B cell (primary cell): Measurements from ENCODE around the gene FXYD4. TPM values are rescaled to one million over a fixed set of nuclear protein-coding genes. Genes with fewer than 3 reads are reported as not detected.
"Not testable (repeated sequence)": the region's sequence is repeated elsewhere in the genome, so short reads cannot be mapped to it uniquely, and the experiment has no call there.

Experiments used
- ATAC-seq: fragments of 200-7000 bp; cut with Tn5 transposase; one replicate; pipeline ENCODE4 v1.10.0; 2021; ENCODE audit warnings: low read depth, mild to moderate bottlenecking, moderate number of reproducible peaks, moderate library complexity
- CTCF ChIA-PET: fragments of 350-600 bp; sonication (Branson Sonifier 250); formaldehyde crosslinking; loops from one replicate; lab custom pipeline; 2021; ENCODE audit warnings: antibody characterized with exemption, inconsistent platforms; lab: Charles Lee
- POLR2A ChIA-PET: fragments of 350-600 bp; sonication (Branson Sonifier 250); formaldehyde crosslinking; loops from one replicate; lab custom pipeline; 2021; ENCODE audit warnings: antibody characterized with exemption; lab: Charles Lee
- DNase-seq: peaks from one replicate; pipeline ENCODE4 v3.0.0; 2013
- H2AFZ ChIP-seq: 2 replicates; pipeline ENCODE4 v1.6.1; 2012; ENCODE audit warnings: mild to moderate bottlenecking, low read depth, low read length; ENCODE audit not compliant: insufficient read depth, poor library complexity, severe bottlenecking
- H3K27ac ChIP-seq, 2 donors: 1 replicate in 1 of 2; 2 replicates in 1 of 2; pipeline ENCODE4 v1.5.1; 2012 to 2013; ENCODE audit warnings: low read length in 2 of 2, mild to moderate bottlenecking in 2 of 2, moderate library complexity in 1 of 2
- H3K27me3 ChIP-seq, 4 experiments: fragments of 200-600 bp in 1 of 4; sonication (generic) in 1 of 4; replicated peaks in 1 of 4; 1 replicate in 2 of 4; 2 replicates in 2 of 4; pipeline versions ENCODE4 v1.6.1 to v1.7.0; 2013 to 2016; ENCODE audit warnings: low read length in 3 of 4, mild to moderate bottlenecking in 2 of 4, mixed read lengths in 1 of 4, moderate library complexity in 1 of 4; ENCODE audit not compliant: insufficient read depth in 4 of 4, control insufficient read depth in 3 of 4; ENCODE audit errors: control extremely low read depth in 1 of 4
- H3K36me3 ChIP-seq, 2 experiments: replicated peaks in 1 of 2; 1 replicate in 1 of 2; 2 replicates in 1 of 2; pipeline versions ENCODE4 v1.6.1 to v1.7.1; 2013; ENCODE audit warnings: low read length in 1 of 2; ENCODE audit not compliant: insufficient read depth in 2 of 2, control insufficient read depth in 1 of 2; ENCODE audit errors: control extremely low read depth in 1 of 2, extremely low read depth in 1 of 2
- H3K4me1 ChIP-seq, 2 donors: fragments of 200-600 bp in 1 of 2; sonication (generic) in 1 of 2; 1 replicate in 1 of 2; 2 replicates in 1 of 2; pipeline versions ENCODE4 v1.5.1 to v1.6.1; 2013 to 2017; ENCODE audit warnings: low read length in 2 of 2; ENCODE audit not compliant: control insufficient read depth in 2 of 2, insufficient read depth in 2 of 2
- H3K4me2 ChIP-seq: replicated peaks from 2 replicates; pipeline ENCODE3; 2012; ENCODE audit warnings: mild to moderate bottlenecking, low read depth, low read length; ENCODE audit not compliant: poor library complexity, severe bottlenecking
- H3K4me3 ChIP-seq, 5 experiments: fragments of 200-600 bp in 1 of 5; sonication (generic) in 1 of 5; 1 replicate in 3 of 5; 2 replicates in 2 of 5; pipeline versions ENCODE4 v1.5.1 to v1.7.0; 2011 to 2016; ENCODE audit warnings: low read length in 4 of 5, mild to moderate bottlenecking in 4 of 5, low read depth in 2 of 5, control low read depth in 1 of 5, moderate library complexity in 1 of 5; ENCODE audit not compliant: insufficient read depth in 1 of 5; ENCODE audit errors: control extremely low read depth in 1 of 5, extremely low read depth in 1 of 5
- H3K79me2 ChIP-seq: fragments of 200-600 bp; sonication (generic); one replicate; pipeline ENCODE4 v1.6.0; 2016; ENCODE audit warnings: low read length; ENCODE audit not compliant: control insufficient read depth, insufficient read depth
- H3K9ac ChIP-seq: fragments of 200-600 bp; sonication (generic); 2 replicates; pipeline ENCODE4 v1.6.1; 2017; ENCODE audit warnings: mild to moderate bottlenecking, low read length, moderate library complexity
- H3K9me3 ChIP-seq, 3 donors: one replicate each; pipeline versions ENCODE4 v1.6.1 to v1.7.1; 2013; ENCODE audit warnings: low read length in 2 of 3; ENCODE audit not compliant: control insufficient read depth in 2 of 3, insufficient read depth in 1 of 3; ENCODE audit errors: control extremely low read depth in 1 of 3
- H4K20me1 ChIP-seq: 2 replicates; pipeline ENCODE4 v1.6.0; 2012; ENCODE audit warnings: mild to moderate bottlenecking, low read length; ENCODE audit not compliant: insufficient read depth, control insufficient read depth, poor library complexity, severe bottlenecking
- H3K27ac Mint-ChIP-seq: one replicate; pipeline ENCODE4 v1.8.0; 2021; ENCODE audit warnings: mixed read lengths
- H3K27me3 Mint-ChIP-seq: one replicate; pipeline ENCODE4 v1.8.0; 2021; ENCODE audit warnings: mixed read lengths
- H3K4me1 Mint-ChIP-seq: one replicate; pipeline ENCODE4 v1.8.0; 2021; ENCODE audit warnings: mixed read lengths
- H3K4me3 Mint-ChIP-seq: one replicate; pipeline ENCODE4 v1.8.0; 2021; ENCODE audit warnings: mixed read lengths
- H3K9me3 Mint-ChIP-seq: one replicate; pipeline ENCODE4 v1.8.0; 2022; ENCODE audit warnings: mixed read lengths; ENCODE audit not compliant: insufficient read depth
- CTCF ChIP-seq: fragments of 200-600 bp; IDR thresholded peaks from one replicate; pipeline ENCODE4 v1.8.0; 2022; ENCODE audit warnings: antibody characterized with exemption, mild to moderate bottlenecking
- EZH2 ChIP-seq: IDR thresholded peaks from 2 replicates; pipeline ENCODE4 v1.6.1; 2012; ENCODE audit warnings: borderline replicate concordance, low read depth, mild to moderate bottlenecking, moderate library complexity, low read length; ENCODE audit not compliant: insufficient read depth, poor library complexity, severe bottlenecking
- WGBS: methylation state at CpG from one replicate; pipeline ENCODE4 v1.1.5; 2013; ENCODE audit warnings: missing lambda C conversion rate; ENCODE audit not compliant: insufficient coverage; 5-methylcytosine and 5-hydroxymethylcytosine counted together
- intact Hi-C: fragments of 100-400 bp; cut with micrococcal nuclease; formaldehyde crosslinking; loops from one replicate; pipeline ENCODE4 v1.10.0; 2022
- polyA plus RNA-seq: library from polyadenylated mRNA; depleted of rRNA; stranded (reverse); fragments of >200 nt; gene quantifications from 2 replicates; pipeline ENCODE4 v1.2.3, GENCODE V29; 2012
- total RNA-seq, 2 donors: library from RNA; stranded (reverse); fragments of 120-200 nt in 1 of 2; gene quantifications; 1 replicate in 1 of 2; 2 replicates in 1 of 2; pipeline versions ENCODE4 v1.2.3 to v1.2.4, GENCODE V29; 2013 to 2022

FXYD4 gene
- total and polyA plus RNA-seq, 2 donors (not counting 1 experiment from before 2014, with no cell fraction given), result not detected

GRCh38 chr10:43327986-43328385, 43.5 kb upstream of the FXYD4 start:
- ChIA-PET POLR2A (no interaction called here), CTCF (no interaction called here)
- 97% methylated on average over 3 of the region's 5 CpGs for WGBS
- Histone ChIP-seq H3K9ac (no peak overlapping the region), H3K27ac (no peak overlapping the region), H3K4me3 (no peak overlapping the region), H4K20me1 (no peaks in the 10 kb centered on the region), H3K36me3 (no peaks in the 10 kb centered on the region), H3K79me2 (no peaks in the 10 kb centered on the region), H2AFZ (no peak overlapping the region), H3K27me3 (peaks cover 0 to 3% (median 0%) of the 10 kb centered on the region in 4 experiments), H3K4me1 (peaks cover 4 to 5% of the 10 kb centered on the region in 2 donors), H3K9me3 (peaks cover 0 to 3% (median 0%) of the 10 kb centered on the region in 3 donors), H3K4me2 (no peak overlapping the region)
- DNase-seq, result no peak
- H3K4me1 Mint-ChIP-seq, result peaks cover 7% of the 10 kb centered on the region
- H3K4me3 Mint-ChIP-seq, result no peak overlapping the region
- H3K27ac Mint-ChIP-seq, result no peak overlapping the region
- TF ChIP-seq EZH2 (no peak), CTCF (no peak)
- H3K9me3 Mint-ChIP-seq, result no peaks in the 10 kb centered on the region
- no peak for ATAC-seq
- H3K27me3 Mint-ChIP-seq, result peaks cover 18% of the 10 kb centered on the region
- intact Hi-C loops, result no loop called here

GRCh38 chr10:43328810-43329209, 42.6 kb upstream of the FXYD4 start:
- H3K9ac ChIP-seq, CTCF ChIA-PET, H3K27me3 ChIP-seq, H3K4me1 ChIP-seq, H4K20me1 ChIP-seq, H3K4me3 Mint-ChIP-seq, ATAC-seq, H3K79me2 ChIP-seq, H3K4me2 ChIP-seq, H3K4me1 Mint-ChIP-seq, H3K27ac Mint-ChIP-seq, H2AFZ ChIP-seq, H3K9me3 ChIP-seq, H3K27ac ChIP-seq, H3K4me3 ChIP-seq, POLR2A ChIA-PET, DNase-seq, H3K9me3 Mint-ChIP-seq, intact Hi-C loops, H3K36me3 ChIP-seq: not testable (repeated sequence)
- peaks cover 18% of the 10 kb centered on the region for H3K27me3 Mint-ChIP-seq
- WGBS, result 95% methylated on average over 18 of the region's 18 CpGs

- H3K27me3 ChIP-seq, H3K4me1 Mint-ChIP-seq, DNase-seq, H3K79me2 ChIP-seq, H4K20me1 ChIP-seq, H3K9me3 Mint-ChIP-seq, POLR2A ChIA-PET, H3K27ac ChIP-seq, H3K4me2 ChIP-seq, H3K9ac ChIP-seq, H3K36me3 ChIP-seq, H3K4me3 Mint-ChIP-seq, H3K9me3 ChIP-seq, H3K4me1 ChIP-seq, H3K4me3 ChIP-seq, H3K27ac Mint-ChIP-seq, ATAC-seq, intact Hi-C loops, CTCF ChIA-PET, H2AFZ ChIP-seq: not testable (repeated sequence)
- WGBS, result 95% methylated on average over 40 of the region's 40 CpGs
- H3K27me3 Mint-ChIP-seq, result peaks cover 19% of the 10 kb centered on the region
These were observed 42.1 kb upstream of the FXYD4 start for GRCh38 chr10:43329246-43329885.
